Measurements from ENCODE around the gene MT3.

GRCh38 chr16:56636616-56637413, 47.5 kb downstream of the MT3 start:
- TF ChIP-seq CTCF (tag by site-specific recombination; IDR thresholded peaks at IDR 0.05) (no peak), KLF10 (tag by site-specific recombination; IDR thresholded peaks at IDR 0.05) (no peak), ZNF18 (tag by site-specific recombination; IDR thresholded peaks at IDR 0.05) (no peak), YY1 (tag by site-specific recombination; IDR thresholded peaks at IDR 0.05) (no peak), ZNF214 (tag by site-specific recombination; IDR thresholded peaks at IDR 0.05; ENCODE audit: borderline replicate concordance) (no peak), ZNF664 (tag by site-specific recombination; IDR thresholded peaks at IDR 0.05) (no peak), ZNF302 (tag by site-specific recombination; IDR thresholded peaks at IDR 0.05; ENCODE audit: low read depth) (no peak), TCF7L2 (IDR thresholded peaks at IDR 0.05; ENCODE audit: borderline replicate concordance, low read depth, low read length) (no peak), ZNF37A (tag by site-specific recombination; IDR thresholded peaks at IDR 0.05) (no peak), HOXD13 (CRISPR knock-in tag; IDR thresholded peaks at IDR 0.05; ENCODE audit: borderline replicate concordance) (no peak), ZNF776 (tag by site-specific recombination; IDR thresholded peaks at IDR 0.05; ENCODE audit: borderline replicate concordance) (no peak)
- TF ChIP-seq, protein P1, sequence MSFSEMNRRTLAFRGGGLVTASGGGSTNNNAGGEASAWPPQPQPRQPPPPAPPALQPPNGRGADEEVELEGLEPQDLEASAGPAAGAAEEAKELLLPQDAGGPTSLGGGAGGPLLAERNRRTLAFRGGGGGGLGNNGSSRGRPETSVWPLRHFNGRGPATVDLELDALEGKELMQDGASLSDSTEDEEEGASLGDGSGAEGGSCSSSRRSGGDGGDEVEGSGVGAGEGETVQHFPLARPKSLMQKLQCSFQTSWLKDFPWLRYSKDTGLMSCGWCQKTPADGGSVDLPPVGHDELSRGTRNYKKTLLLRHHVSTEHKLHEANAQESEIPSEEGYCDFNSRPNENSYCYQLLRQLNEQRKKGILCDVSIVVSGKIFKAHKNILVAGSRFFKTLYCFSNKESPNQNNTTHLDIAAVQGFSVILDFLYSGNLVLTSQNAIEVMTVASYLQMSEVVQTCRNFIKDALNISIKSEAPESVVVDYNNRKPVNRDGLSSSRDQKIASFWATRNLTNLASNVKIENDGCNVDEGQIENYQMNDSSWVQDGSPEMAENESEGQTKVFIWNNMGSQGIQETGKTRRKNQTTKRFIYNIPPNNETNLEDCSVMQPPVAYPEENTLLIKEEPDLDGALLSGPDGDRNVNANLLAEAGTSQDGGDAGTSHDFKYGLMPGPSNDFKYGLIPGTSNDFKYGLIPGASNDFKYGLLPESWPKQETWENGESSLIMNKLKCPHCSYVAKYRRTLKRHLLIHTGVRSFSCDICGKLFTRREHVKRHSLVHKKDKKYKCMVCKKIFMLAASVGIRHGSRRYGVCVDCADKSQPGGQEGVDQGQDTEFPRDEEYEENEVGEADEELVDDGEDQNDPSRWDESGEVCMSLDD (tag by site-specific recombination; IDR thresholded peaks at IDR 0.05) = no peak

Data from HEK293 (cell line).